EH (cell line): ENCODE results near the gene PRR23E.

ENCODE experiments used
- DNase-seq: peaks from one replicate; pipeline ENCODE4 v3.0.0-alpha.2; 2015; ENCODE audit warnings: low read depth

PRR23E gene, protein sequence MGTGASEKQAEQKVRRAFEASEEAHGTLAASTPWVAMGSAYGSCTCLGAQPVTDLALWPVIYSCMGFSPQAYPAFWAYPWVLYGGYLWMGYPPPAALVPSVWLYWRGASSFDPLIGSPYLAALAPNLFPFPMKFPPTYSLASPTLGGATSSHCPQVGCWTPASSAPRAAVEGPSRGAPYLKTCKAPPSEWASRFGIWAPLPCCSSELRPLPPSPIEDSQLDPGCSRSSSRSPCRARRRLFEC

DNA sequence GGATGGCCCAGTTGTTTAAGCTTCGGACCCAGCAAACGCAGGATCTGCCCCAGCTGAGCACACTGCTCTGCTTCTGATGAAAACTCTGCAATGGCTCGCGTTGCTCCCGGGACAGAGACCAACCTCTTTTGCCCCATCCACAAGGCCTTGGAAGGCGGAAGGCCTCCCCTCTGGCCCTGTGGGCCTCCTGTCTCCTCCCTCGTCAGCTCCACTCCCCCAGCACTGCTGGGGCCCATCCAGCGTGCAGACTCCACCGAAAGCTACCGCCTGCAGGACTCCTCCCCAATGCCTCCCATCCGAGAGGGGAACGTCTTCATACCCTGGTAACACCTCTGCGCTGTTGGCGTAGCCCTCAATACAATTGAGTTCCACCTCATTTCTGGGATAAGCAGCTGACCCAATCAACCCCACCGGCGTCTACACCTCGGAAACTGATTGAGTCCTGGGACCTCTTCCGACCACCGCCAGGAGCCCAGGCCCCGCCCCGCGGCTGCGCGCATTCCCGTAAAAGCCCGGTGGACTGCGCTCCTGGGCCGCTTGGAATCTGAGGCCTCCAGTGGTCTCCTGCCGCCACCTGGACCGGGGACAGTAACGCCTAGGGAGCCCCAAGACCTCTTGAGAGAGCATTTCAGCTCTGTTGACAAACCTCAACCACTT, at the start of gene PRR23E:
Gene PRR23E (plus strand): TSS at position 556 of the 657 bp plus-strand sequence. CDS start 3,555 bp downstream, outside the sequence.
- no peak for DNase-seq

DNA sequence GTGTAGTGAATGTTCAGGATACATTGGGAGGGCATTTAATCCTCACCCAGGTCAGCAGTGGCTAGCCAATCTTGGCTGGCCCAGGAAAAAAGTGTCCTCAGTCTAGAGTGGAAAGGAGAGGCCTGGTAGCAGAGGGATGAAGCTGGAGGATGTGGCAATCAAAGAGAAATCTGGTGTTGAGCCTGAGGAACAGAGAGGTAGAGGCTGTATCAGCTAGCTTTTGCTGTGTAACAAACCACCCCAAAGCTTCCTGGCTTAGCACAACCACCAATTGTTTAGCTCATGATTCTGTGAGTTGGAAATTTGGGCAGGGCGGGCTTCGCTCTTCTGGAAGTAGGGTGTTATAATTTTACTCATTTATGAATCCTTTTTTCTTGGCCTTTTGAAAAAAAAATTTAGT, 49.8 kb upstream of the PRR23E start:
- DNase-seq: no peak

DNA sequence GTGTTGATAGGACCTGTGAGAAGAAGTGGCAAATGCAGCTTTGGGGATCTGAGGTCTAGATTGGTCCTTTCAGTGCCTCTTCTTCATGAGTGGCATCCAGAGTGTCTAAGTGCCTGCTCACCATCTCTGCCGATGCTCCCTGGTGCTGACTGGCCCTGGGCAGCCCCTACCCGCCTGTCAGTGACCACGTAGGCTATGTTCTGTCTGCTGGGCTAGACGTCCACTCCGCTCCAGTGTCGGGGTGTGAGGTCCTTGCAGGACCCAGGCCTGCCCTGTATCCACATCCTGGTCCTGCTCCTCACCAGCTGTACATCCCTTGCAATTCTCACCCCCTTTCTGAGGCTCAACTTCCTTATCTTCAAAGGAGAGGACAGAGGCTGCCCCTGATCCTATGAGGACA, 48.3 kb upstream of the PRR23E start:
- no peak for DNase-seq

DNA sequence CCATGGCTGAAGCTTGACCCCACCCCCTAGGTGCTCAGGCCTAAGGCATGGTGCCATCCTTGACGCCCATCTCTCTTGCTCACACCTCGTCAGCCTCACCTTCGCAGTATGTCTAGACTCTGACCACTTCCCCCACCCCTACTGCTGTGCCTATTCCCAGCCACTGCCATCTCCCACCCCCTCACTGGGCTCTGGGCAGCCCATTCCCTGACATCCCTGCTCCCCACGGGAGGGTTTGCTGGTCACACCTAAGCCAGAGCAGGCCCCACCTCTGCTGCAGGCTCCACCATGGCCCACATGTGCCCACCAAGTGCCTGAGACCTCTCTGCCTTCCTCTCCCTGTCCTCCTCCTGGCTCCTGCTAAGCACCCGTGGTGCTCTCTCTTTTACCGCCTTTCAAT, 47.7 kb upstream of the PRR23E start:
- no peak for DNase-seq

DNA sequence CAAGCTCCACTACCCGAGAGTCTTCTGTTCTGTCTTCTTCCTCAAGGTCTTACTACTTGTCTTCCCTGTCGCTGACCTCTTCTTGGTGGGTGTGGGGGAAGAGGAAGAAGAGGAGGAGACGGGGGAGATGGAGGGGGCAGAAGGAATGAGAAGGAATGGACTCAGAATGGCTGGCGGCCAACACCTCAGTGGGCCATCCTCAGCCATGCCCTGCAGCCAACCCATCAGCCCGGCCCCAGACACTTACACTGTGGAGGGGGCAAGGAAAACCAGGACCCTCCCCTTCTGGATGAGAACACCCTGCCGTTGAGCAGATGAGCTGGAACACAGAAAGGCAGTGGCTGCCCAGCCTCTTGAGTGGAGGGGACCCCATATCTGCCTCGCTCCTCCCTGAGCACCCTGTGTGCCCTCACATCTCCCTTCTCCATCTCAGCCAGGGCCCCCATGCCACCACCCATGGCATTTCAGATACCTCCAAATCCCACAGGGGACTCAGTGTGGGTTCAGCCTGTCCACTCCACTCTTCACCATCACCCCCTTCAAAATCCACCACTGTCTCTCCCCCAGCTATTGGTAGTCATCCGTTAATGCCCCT, 45.5 kb upstream of the PRR23E start:
- DNase-seq: no peak

DNA sequence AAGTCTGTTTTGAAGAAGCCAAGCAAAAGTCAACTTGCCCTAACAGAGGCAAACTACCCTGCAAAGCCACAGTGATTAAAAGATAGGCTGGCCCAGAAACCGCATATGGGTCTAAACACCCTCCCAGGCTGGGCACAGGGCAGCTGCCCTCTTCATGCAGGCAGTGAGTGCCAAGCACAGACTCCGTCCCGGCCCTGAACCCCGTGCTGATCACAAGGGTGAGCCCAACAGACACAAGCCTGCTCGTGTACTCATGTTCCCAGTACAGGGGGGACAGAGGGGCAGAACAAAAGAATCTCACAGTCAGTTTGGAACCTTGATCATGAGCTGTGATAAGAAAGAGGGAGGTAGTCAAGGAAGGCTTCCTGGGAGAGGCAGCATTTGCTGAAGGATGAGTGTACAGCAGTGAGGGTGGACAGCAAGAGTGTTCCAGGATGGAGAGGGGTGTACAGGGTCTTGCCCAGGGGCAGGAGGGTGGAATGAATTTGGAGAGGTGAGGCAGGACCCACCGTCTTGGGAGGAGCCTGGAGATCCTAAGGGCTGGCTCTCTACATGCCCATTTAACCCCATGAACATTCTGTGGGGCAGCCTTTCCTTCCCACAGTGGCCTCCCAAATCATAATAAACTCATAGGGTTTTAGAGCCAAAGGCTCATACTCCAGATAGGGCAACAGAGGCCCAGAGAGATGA, 43.2 kb upstream of the PRR23E start:
- no peak for DNase-seq

DNA sequence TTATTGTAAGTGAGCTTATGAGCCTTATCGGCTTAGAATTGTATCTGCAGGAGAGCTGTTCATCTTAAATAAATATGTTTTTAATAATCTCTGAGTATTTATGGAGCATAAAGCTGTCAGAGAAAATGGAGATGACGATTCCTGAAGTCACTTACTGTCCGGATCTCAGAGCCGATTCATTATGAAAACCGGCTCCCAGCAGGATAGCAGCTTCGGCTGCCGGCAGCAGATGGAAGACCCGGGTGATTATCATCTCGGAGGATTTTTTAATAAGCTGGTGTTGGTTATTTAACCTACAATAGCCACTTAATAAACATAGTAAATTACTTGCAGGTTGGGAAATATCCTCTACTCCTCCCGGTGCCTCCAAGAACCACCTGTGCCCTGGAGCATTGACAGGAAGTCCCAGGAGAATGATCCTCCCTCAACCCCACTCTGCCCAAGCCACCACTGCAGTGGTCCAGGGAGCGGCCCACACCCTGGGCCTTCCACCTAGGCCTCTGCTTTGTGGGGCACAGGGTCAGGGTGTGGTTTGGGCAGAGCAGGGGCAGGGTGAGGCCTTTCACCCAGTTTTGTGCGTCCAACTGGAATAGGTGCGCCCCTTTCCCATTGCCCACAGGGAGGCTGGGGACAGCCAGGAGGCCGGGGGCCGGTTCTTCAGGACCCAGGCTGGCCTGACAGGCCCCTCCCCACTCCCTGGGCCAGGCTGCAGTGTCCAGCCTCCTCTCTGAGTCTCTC, 42.2 kb upstream of the PRR23E start:
- DNase-seq: no peak

DNA sequence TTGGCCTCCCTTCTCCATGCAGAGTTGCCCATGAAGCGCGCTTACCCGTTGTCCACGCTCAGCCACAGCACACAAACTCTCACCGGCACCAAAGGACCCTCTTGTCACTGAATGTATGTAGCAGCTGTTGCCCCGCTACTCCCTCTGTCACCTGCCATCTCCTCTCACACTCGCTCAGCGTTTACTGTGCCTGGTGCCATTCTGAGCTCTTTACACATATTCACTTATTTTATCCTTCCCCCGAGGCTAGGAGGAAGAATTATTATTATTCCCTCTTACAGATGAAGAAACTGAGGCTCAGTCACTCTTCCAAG, 41.7 kb upstream of the PRR23E start:
- no peak for DNase-seq

DNA sequence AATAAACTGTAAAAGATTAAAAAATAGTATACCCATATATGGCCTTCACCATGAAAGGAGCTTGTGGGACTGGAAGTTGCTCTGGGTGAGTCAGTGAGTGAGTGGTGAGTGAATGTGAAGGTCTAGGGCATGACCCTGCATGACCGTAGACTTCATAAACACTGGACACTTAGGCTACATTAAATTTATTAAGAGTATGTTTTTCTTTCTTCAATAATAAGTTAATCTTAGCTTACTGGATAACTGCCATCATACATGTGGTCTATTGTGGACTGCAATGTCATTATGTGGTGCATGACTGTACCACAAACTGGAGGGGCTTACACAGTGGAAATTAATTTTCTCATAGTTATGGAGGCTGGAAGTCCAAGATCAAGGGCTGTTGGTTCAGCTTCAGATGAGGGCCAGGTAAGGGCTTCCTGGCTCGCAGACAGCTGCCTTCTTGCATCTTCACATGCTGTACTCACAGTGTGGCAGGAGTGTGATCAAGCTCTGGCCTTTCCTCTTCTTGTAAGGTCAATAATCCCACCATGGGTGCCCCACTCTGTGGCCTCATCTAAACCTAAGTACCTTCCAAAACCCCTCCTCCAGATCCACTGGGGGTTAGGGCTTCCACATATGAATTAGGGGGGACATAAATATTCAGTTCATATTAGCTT, 40.8 kb upstream of the PRR23E start:
- peak; percentile 83 for DNase-seq

DNA sequence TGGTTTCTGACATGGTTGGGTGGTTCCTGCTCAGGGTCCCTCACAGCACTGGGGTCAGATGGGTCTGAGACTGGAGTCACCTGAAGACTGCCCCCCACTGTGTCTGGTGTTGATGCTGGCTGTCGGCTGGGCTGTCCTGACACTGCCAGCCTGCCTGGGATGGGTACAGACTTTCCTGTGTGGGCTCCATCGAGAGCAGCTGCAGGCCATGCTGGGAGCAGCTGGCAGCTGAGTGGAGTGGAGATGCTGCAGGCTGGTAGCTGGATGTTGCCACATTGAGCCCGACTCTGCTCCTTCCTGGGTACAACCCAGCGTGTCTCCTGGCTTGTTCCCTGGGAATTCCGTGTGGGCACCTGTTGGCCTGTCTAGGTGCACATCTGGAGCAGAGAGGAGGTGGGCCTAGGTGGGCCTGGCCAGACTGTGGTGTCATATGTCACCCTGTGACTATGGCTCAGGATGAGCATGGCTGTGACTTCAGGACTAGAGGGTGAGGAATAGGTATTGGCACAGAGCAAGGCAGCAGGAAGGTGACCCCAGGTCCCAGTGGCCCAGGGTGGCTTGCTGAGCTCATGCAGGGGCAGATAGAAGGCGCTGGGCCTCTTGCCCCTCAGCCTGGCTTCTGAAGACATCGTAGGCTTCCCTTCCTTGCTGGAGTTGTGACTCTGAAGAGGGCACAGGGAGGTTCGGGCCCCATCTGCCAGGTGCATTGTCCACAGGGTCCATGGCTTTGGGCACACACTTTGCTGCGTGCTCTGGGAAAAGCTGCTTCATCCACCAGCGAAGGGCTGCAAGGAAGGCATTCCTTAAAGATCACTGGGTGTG, 40.0 kb upstream of the PRR23E start:
- DNase-seq: no peak

DNA sequence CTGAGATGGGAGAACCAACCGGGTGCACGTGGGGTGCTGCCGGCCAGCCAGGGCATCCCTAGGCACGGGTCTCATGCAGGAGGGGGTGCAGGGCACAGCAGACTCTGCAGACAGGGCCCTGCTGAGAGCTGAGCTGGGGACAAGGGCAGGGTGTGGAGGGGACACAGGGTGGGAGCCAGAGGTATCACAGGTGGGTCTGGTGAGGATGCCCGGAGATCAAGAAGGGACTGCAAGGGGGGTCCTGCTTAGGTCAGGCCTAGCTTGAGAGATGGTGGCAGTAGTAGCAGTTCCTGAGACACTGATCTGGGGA, 39.5 kb upstream of the PRR23E start:
- DNase-seq: no peak

DNA sequence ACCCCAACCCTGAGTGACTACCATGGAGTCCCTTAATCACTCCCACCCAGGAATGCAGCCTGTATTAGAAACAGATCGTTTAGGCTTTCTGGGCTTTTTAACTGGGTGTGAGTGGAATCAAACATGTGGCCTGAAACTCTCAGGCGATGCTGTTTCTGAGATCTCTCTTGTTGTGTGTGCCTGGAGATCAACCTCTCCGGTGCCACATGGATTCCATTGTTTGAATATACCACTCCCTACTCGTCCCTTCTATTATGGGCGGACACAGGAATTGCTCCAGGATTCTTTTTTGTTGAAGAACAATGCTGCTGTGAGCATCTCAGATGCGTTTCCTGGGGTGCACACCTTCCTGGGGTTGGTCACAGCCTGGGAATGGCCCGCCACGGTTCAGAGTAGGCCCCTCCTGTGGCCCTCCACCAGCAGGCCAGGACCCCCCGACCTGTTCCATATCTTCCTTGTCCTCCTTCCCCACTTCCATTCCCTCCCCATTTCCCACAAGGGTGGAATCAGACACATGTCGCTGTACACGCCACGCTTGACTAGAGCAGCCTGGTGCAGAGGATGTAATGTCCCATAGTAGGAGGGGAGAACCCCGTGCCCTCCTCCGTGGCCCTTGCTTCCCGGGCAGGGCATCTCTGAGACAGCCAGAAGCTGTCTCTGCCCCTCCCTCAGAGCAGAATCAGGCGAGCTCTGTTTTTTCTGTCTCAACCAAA, 36.4 kb upstream of the PRR23E start:
- DNase-seq: no peak

DNA sequence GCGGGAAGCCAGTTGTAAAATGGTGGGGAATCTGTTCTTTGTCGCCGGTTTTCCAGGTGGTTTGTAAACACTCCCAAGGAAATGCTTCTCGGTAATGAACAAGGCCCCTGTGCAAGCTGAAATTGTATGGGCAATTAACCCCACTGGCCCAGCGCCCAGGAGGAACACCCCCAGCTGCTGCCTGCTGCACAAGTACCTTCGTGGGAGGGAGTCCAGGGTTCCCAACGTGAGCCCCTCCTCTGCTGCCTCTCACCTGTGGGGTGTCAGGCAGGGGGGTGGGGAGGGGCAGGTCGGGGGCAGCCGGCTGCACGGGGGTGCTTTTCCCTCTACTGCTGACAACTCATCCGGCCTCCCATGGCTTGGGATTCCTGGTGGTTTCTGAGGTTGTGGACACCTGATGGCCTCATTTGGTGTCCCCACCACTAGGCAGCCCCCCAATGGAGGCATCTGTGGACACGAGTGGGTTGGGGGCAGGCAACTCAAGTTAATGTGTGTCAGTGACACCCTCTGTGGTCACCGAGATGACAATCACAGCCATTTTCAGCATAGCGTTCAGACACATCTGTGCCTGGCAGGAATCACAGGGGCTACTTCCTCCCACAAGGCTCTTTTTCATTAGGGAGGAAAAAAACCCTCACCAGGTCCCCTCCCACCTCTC, 35.6 kb upstream of the PRR23E start:
- no peak for DNase-seq

DNA sequence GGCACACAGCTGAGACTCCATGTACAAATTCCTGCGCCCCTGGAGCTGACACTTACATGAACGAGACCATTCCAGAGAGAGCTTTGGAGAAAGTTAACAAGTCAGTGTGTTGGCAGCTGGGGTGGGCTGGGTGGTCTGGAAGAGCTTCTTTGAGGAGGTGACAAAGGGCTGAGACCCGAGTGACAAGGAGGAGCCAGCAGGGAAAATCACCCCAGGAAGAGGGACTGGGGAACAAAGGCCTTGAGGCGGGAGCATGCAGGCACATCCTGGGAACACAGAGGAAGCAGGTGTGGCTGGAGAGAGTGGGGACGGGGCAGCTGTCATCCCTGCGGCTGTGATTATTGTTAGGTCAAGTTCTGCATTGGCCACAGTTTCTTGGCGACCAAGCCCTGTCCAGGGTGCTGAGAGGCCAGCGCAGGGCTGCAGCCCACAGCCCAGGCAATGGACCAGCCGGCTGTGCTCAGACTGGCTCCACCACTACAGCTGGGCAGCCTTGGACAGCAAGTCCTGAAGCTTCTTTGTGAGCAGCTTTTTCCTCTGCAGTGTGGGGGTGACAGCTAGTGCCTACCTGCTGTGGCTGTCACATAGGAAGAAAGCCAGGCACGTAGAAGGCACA, 34.2 kb upstream of the PRR23E start:
- DNase-seq: peak; percentile 53

DNA sequence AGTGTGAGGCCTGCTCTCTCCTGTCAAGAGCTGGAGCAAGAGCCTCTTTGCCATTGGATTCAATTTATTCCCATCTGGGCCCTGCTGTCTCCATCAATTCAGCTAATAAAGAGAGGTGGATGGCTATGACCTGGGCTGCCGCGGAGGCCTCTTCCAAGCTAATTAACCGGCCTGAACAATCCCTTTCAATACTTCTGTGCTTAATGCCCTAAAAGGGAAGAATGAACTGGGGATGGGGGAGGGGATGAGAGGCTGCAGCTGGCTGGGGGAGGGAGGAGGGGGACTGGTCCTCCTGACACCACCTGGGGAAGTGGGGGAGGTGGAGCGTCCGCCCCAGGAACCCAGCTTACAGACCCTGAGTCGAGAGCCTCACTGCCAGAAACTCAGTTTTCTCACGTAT, 33.4 kb upstream of the PRR23E start:
- no peak for DNase-seq

DNA sequence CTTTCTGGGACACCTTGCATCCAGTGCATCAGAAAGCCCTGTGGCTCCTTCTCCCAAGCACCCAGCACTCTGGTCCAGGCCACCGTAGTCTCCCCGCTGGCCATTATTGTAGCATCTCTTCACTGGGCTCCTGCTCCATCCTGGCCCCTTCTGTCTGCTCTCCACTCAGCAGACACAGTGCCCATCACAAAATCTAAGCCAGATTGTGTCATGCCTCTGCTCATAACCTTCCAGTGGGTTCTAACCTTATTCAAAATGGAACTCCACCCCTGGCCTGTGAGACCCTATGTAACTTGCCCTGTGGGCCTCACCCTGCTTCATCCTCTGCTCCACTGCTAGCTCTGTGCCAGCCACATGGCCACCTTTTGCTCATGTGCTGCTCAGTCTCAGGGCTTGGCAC, 31.7 kb upstream of the PRR23E start:
- DNase-seq: no peak

DNA sequence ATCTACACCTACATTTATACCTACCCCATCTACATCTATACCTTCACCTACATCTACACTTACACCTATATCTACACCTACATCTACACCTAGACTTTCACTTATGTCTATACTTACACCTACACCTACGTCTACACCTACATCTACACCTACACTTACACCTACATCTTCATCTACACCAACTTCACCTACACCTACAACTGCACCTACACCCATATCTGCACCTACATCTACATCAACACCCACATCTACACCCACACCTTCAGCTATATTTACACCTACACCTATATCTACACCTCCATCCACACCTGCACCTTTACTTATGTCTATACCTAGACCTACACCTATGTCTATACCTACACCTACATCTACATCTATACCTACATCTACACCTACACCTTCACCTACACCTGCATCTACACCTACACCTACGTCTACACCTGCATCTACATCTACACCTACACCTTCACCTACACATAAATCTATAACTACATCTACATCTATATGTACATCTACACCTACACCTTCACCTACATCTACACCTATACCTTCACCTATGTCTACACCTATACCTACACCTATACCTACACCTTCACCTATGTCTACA, 30.9 kb upstream of the PRR23E start:
- no peak for DNase-seq

DNA sequence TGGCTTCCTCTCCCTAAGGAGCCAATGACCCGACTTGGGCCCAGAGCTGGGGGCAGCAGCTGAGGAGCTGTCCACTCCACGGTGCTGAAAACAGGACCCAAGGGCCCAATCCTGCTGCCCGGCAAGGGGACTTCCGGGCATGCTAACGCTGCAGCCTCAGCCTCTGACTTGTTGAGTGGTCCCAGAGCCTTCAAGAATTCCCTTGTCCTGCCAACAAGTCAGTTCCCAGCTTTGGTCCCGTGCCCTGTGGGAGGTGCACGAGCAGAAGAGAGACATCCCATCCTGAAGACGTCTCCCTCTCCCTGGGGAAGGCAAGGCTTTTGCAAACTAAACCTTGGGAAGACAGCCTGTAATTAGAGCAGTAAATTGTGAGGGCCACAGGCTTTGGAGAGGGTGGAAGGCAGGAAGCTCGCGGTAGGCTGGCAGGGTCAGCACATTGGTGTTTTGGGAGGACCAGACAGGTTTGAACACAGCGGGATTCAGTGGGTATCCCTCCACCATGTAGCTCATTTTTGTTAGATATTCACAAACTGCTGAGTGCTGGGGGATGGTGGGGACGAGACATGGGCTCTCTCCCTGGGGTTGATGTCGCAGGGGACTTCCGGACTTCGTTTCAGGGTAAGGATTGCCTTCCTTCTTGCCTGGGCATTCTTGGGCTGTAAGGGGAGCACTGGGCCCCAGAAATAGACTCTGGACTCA, 29.8 kb upstream of the PRR23E start:
- DNase-seq: peak; percentile 21

DNA sequence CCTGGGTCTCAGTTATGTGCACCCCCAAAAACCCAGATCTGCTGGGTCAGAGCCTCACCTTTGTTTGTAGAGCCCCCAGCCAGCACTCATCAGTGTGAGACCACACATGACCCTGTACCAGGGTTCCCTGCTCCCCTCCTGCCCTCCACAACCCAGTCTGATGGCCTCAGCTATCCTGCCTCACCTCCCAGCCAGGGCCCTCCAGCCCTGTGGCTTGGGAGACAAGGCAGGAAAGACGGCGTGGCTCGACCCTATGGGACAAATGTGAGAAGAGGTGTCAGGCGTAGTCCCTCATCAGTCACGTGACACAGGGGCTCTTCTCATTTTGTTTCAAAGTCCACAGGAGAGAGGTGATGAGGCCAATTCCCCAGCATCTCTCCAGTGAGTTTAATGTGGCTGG, 28.3 kb upstream of the PRR23E start:
- no peak for DNase-seq
